WTC11 (cell line): ENCODE measurements around the gene CASQ2. TPM values are rescaled to one million over a fixed set of nuclear protein-coding genes. Genes with fewer than 3 reads are reported as not detected.

Source experiments
- ATAC-seq: fragments of 200-7000 bp; cut with Tn5 transposase; 2 replicates; pipeline ENCODE4 v1.10.0; 2021; ENCODE audit warnings: mild to moderate bottlenecking, moderate library complexity
- CTCF ChIA-PET: fragments of 300-600 bp; sonication (Branson Sonifier 250); formaldehyde crosslinking; loops from one replicate; lab custom pipeline; 2021; ENCODE audit warnings: antibody characterized with exemption; lab: Charles Lee
- POLR2A ChIA-PET: fragments of 350-600 bp; sonication (Branson Sonifier 250); formaldehyde crosslinking; loops from one replicate; lab custom pipeline; 2021; ENCODE audit warnings: antibody characterized with exemption; lab: Charles Lee
- DNase-seq: peaks from one replicate; pipeline ENCODE4 v3.0.0; 2021; ENCODE audit warnings: low spot score
- H3K27ac Mint-ChIP-seq: 2 replicates; pipeline ENCODE4 v1.8.0; 2021; ENCODE audit warnings: mixed read lengths
- H3K27me3 Mint-ChIP-seq: 2 replicates; pipeline ENCODE4 v1.8.0; 2021; ENCODE audit warnings: low read depth, mild to moderate bottlenecking, moderate library complexity, mixed read lengths
- H3K36me3 Mint-ChIP-seq: 2 replicates; pipeline ENCODE4 v1.8.0; 2021; ENCODE audit warnings: mixed read lengths
- H3K4me1 Mint-ChIP-seq: 2 replicates; pipeline ENCODE4 v1.8.0; 2022; ENCODE audit warnings: mixed read lengths
- H3K4me3 Mint-ChIP-seq: 2 replicates; pipeline ENCODE4 v1.8.0; 2021; ENCODE audit warnings: mild to moderate bottlenecking, moderate library complexity, mixed read lengths
- H3K9me3 Mint-ChIP-seq: 2 replicates; pipeline ENCODE4 v1.8.0; 2021; ENCODE audit warnings: mixed read lengths
- AR ChIP-seq: fragments of 250-450 bp; sonication (Bioruptor Pico); IDR thresholded peaks from 2 replicates; pipeline ENCODE4 v1.9.0; 2021; ENCODE audit warnings: mild to moderate bottlenecking
- ARID4B ChIP-seq: sonication (generic); formaldehyde crosslinking; IDR thresholded peaks from 2 replicates; pipeline ENCODE4 v1.8.0; 2023; ENCODE audit warnings: missing genetic modification reagents, mild to moderate bottlenecking, borderline replicate concordance
- ATF2 ChIP-seq: sonication (generic); formaldehyde crosslinking; IDR thresholded peaks from 2 replicates; pipeline ENCODE4 v1.8.1; 2022; ENCODE audit warnings: low read depth, missing genetic modification reagents, borderline replicate concordance
- CBFB ChIP-seq: sonication (generic); formaldehyde crosslinking; IDR thresholded peaks from 2 replicates; pipeline ENCODE4 v1.8.1; 2022; ENCODE audit warnings: mild to moderate bottlenecking, low read depth, missing genetic modification reagents
- CREB1 ChIP-seq: sonication (generic); formaldehyde crosslinking; IDR thresholded peaks from 2 replicates; pipeline ENCODE4 v1.8.0; 2023; ENCODE audit warnings: mild to moderate bottlenecking, missing genetic modification reagents
- E2F1 ChIP-seq: sonication (generic); formaldehyde crosslinking; IDR thresholded peaks from 2 replicates; pipeline ENCODE4 v1.8.0; 2022; ENCODE audit warnings: mild to moderate bottlenecking, missing genetic modification reagents
- E2F4 ChIP-seq: sonication (generic); formaldehyde crosslinking; IDR thresholded peaks from 2 replicates; pipeline ENCODE4 v1.8.1; 2022; ENCODE audit warnings: low read depth, mild to moderate bottlenecking, moderate library complexity, missing genetic modification reagents, borderline replicate concordance
- FOXP1 ChIP-seq: sonication (generic); formaldehyde crosslinking; IDR thresholded peaks from 2 replicates; pipeline ENCODE4 v1.8.0; 2022; ENCODE audit warnings: missing genetic modification reagents, mild to moderate bottlenecking, moderate library complexity, borderline replicate concordance
- FOXP4 ChIP-seq: sonication (generic); formaldehyde crosslinking; IDR thresholded peaks from 2 replicates; pipeline ENCODE4 v1.8.0; 2022; ENCODE audit warnings: mild to moderate bottlenecking, missing genetic modification reagents
- KAT7 ChIP-seq: sonication (generic); formaldehyde crosslinking; IDR thresholded peaks from 2 replicates; pipeline ENCODE4 v1.8.1; 2023; ENCODE audit warnings: missing genetic modification reagents, mild to moderate bottlenecking, borderline replicate concordance
- NFYB ChIP-seq: sonication (generic); formaldehyde crosslinking; conservative IDR thresholded peaks from 2 replicates; pipeline ENCODE4 v1.8.0; 2022; ENCODE audit warnings: low read depth, missing genetic modification reagents
- NR3C1 ChIP-seq: sonication (generic); formaldehyde crosslinking; conservative IDR thresholded peaks from 2 replicates; pipeline ENCODE4 v1.8.1; 2023; ENCODE audit warnings: low read depth, mild to moderate bottlenecking, missing genetic modification reagents
- TEAD4 ChIP-seq: sonication (generic); formaldehyde crosslinking; IDR thresholded peaks from 2 replicates; pipeline ENCODE4 v1.8.0; 2022; ENCODE audit warnings: mild to moderate bottlenecking, missing genetic modification reagents
- ZBTB43 ChIP-seq: sonication (generic); formaldehyde crosslinking; IDR thresholded peaks from 2 replicates; pipeline ENCODE4 v1.8.1; 2023; ENCODE audit warnings: mild to moderate bottlenecking, missing genetic modification reagents
- ZNF281 ChIP-seq: sonication (generic); formaldehyde crosslinking; IDR thresholded peaks from 2 replicates; pipeline ENCODE4 v1.8.0; 2023; ENCODE audit warnings: mild to moderate bottlenecking, missing genetic modification reagents
- ZNF512 ChIP-seq: sonication (generic); formaldehyde crosslinking; IDR thresholded peaks from 2 replicates; pipeline ENCODE4 v1.8.1; 2022; ENCODE audit warnings: missing genetic modification reagents, borderline replicate concordance
- total RNA-seq: library from RNA; stranded (reverse); gene quantifications from 3 replicates; pipeline ENCODE4 v1.2.3, GENCODE V29; 2021

Gene CASQ2
- total RNA-seq, 1 experiment from 2014 or later, result not detected

GRCh38 chr1:115701090-115701489, 67.4 kb downstream of the CASQ2 start (continued):
- TF ChIP-seq NR3C1 (CRISPR knock-in tag), result no peak
- TF ChIP-seq CREB1 (CRISPR knock-in tag), result no peak
- TF ChIP-seq FOXP1 (CRISPR knock-in tag), result no peak
- TF ChIP-seq NFYB (CRISPR knock-in tag), result no peak

- Mint-ChIP-seq H3K9me3 (no peaks in the 10 kb centered on the region), H3K27ac (no peak overlapping the region), H3K36me3 (0 out of 2 replicates have a peak, but pooled peaks cover 3% of the 10 kb centered on the region), H3K4me1 (peaks cover 9% of the 10 kb centered on the region), H3K27me3 (no peaks in the 10 kb centered on the region), H3K4me3 (no peak overlapping the region)
- ChIA-PET CTCF (no interaction called here), POLR2A (no interaction called here)
- ATAC-seq (no peak), DNase-seq (no peak)
- TF ChIP-seq KAT7 (no peak), ZNF281 (CRISPR knock-in tag) (no peak), ARID4B (CRISPR knock-in tag) (no peak), ATF2 (CRISPR knock-in tag) (no peak), TEAD4 (CRISPR knock-in tag) (no peak), ZNF512 (CRISPR knock-in tag) (no peak), E2F1 (CRISPR knock-in tag) (no peak), CBFB (CRISPR knock-in tag) (no peak), AR (CRISPR knock-in tag) (no peak), E2F4 (CRISPR knock-in tag) (no peak), ZBTB43 (CRISPR knock-in tag) (no peak), FOXP4 (no peak)
Measured at GRCh38 chr1:115697619-115698018, 70.9 kb downstream of the CASQ2 start.
